Activated CD4-positive, alpha-beta T cell treated with anti-CD3 and anti-CD28 coated beads, Interleukin-2, Interleukin-4, amounts not matched to agents 100 ng/mL and 50 ng/mL, durations not matched to agents 16 hours and 8 hours (primary cell): ENCODE measurements around the gene INSR.
"Not testable (repeated sequence)": the region's sequence is repeated elsewhere in the genome, so short reads cannot be mapped to it uniquely, and the experiment has no call there.

Experiments used
- DNase-seq: peaks from one replicate; pipeline ENCODE4 v3.0.0-alpha.2; 2020; ENCODE audit warnings: low spot score

The INSR gene

GRCh38 chr19:7258041-7258839 lies 36.0 kb downstream of the INSR start:
- DNase-seq: no peak

GRCh38 chr19:7257148-7258040 lies 36.8 kb downstream of the INSR start:
- no peak for DNase-seq

- no peak for DNase-seq
Measured at GRCh38 chr19:7255631-7256030, 38.6 kb downstream of the INSR start.

GRCh38 chr19:7255119-7255518 lies 39.1 kb downstream of the INSR start:
- no peak for DNase-seq

GRCh38 chr19:7254590-7254989 lies 39.6 kb downstream of the INSR start:
- DNase-seq: no peak

- no peak for DNase-seq
Measured at GRCh38 chr19:7252364-7252763, 41.9 kb downstream of the INSR start.

- DNase-seq: no peak
Measured at GRCh38 chr19:7251494-7251893, 42.7 kb downstream of the INSR start.

- DNase-seq: no peak
Measured at GRCh38 chr19:7250951-7251350, 43.3 kb downstream of the INSR start.

GRCh38 chr19:7250057-7250596 lies 44.1 kb downstream of the INSR start:
- DNase-seq: no peak

- no peak for DNase-seq
Measured at GRCh38 chr19:7247155-7247554, 47.1 kb downstream of the INSR start.

- no peak for DNase-seq
Measured at GRCh38 chr19:7246601-7247000, 47.6 kb downstream of the INSR start.

GRCh38 chr19:7242601-7243258 lies 51.5 kb downstream of the INSR start:
- DNase-seq: no peak

GRCh38 chr19:7238051-7238450 lies 56.2 kb downstream of the INSR start:
- DNase-seq: no peak

GRCh38 chr19:7236153-7236552 lies 58.1 kb downstream of the INSR start:
- DNase-seq: no peak

GRCh38 chr19:7230826-7231225 lies 63.4 kb downstream of the INSR start:
- DNase-seq: no peak

- no peak for DNase-seq
Measured at GRCh38 chr19:7229735-7230134, 64.5 kb downstream of the INSR start.

- DNase-seq: no peak
Measured at GRCh38 chr19:7228935-7229541, 65.2 kb downstream of the INSR start.

GRCh38 chr19:7227735-7228134 lies 66.5 kb downstream of the INSR start:
- DNase-seq: no peak

GRCh38 chr19:7227149-7227548 lies 67.1 kb downstream of the INSR start:
- DNase-seq: not testable (repeated sequence)

- no peak for DNase-seq
Measured at GRCh38 chr19:7226739-7227138, 67.5 kb downstream of the INSR start.

GRCh38 chr19:7225741-7226140 lies 68.5 kb downstream of the INSR start:
- no peak for DNase-seq

- no peak for DNase-seq
Measured at GRCh38 chr19:7224995-7225394, 69.2 kb downstream of the INSR start.
